IMR-90 (cell line): Measurements from ENCODE around the gene EBP. TPM values are rescaled to one million over a fixed set of nuclear protein-coding genes. Genes with fewer than 3 reads are reported as not detected.

Source experiments
- ATAC-seq: fragments of 200-7000 bp; cut with Tn5 transposase; 2 replicates; pipeline ENCODE4 v1.9.1; 2020; ENCODE audit warnings: low read depth, mild to moderate bottlenecking, moderate library complexity
- BruUV-seq: library from RNA; stranded (reverse); fragments of 400-500 nt; replicated peaks from 2 replicates; lab custom pipeline; 2021; lab: Mats Ljungman, UMichigan
- CTCF ChIA-PET: fragments of 300-600 bp; formaldehyde crosslinking; extraction: SDS; loops from one replicate; lab custom pipeline; 2021; ENCODE audit warnings: antibody characterized with exemption; lab: Yijun Ruan, JAX
- POLR2A ChIA-PET: fragments of 300-600 bp; sonication (Branson Sonifier 250); formaldehyde crosslinking; loops from one replicate; lab custom pipeline; 2022; ENCODE audit warnings: antibody characterized with exemption; ENCODE audit not compliant: unreplicated experiment; lab: Charles Lee
- DNase-seq: peaks from one replicate; pipeline ENCODE4 v3.0.0; 2013
- H2AFZ ChIP-seq: replicated peaks from 2 replicates; pipeline ENCODE3; 2013; ENCODE audit warnings: low read length, mild to moderate bottlenecking; ENCODE audit not compliant: poor library complexity
- H2AK5ac ChIP-seq: 2 replicates; pipeline ENCODE4 v1.6.1; 2013; ENCODE audit warnings: low read depth, low read length, inconsistent platforms
- H2AK9ac ChIP-seq: replicated peaks from 2 replicates; pipeline ENCODE3; 2013; ENCODE audit warnings: mild to moderate bottlenecking, low read depth, low read length, moderate library complexity; ENCODE audit not compliant: poor library complexity
- H2BK120ac ChIP-seq: 2 replicates; pipeline ENCODE4 v1.6.1; 2013; ENCODE audit warnings: low read depth, low read length, inconsistent platforms
- H2BK15ac ChIP-seq: 3 replicates; pipeline ENCODE4 v1.6.1; 2013; ENCODE audit warnings: low read depth, low read length, inconsistent platforms
- H2BK20ac ChIP-seq: 2 replicates; pipeline ENCODE4 v1.6.1; 2013; ENCODE audit warnings: low read depth, mild to moderate bottlenecking, inconsistent platforms, low read length, moderate library complexity
- H2BK5ac ChIP-seq: 2 replicates; pipeline ENCODE4 v1.6.1; 2013; ENCODE audit warnings: mild to moderate bottlenecking, low read depth, low read length, inconsistent platforms; ENCODE audit not compliant: poor library complexity, severe bottlenecking
- H3K14ac ChIP-seq: replicated peaks from 2 replicates; pipeline ENCODE4 v1.6.1; 2013; ENCODE audit warnings: low read depth, low read length, inconsistent platforms
- H3K18ac ChIP-seq: 2 replicates; pipeline ENCODE4 v1.6.1; 2013; ENCODE audit warnings: low read depth, low read length, control low read depth
- H3K23ac ChIP-seq: 2 replicates; pipeline ENCODE4 v1.6.1; 2013; ENCODE audit warnings: low read depth, low read length, inconsistent platforms
- H3K27ac ChIP-seq: 2 replicates; pipeline ENCODE4 v1.5.1; 2013; ENCODE audit warnings: mild to moderate bottlenecking, control low read depth, low read length; ENCODE audit not compliant: insufficient read depth
- H3K27me3 ChIP-seq: 2 replicates; pipeline ENCODE4 v1.6.1; 2013; ENCODE audit warnings: low read length; ENCODE audit not compliant: control insufficient read depth, insufficient read depth
- H3K36me3 ChIP-seq: 2 replicates; pipeline ENCODE4 v1.6.1; 2013; ENCODE audit warnings: low read length, mixed read lengths; ENCODE audit not compliant: control insufficient read depth, insufficient read depth
- H3K4ac ChIP-seq: 2 replicates; pipeline ENCODE4 v1.6.1; 2013; ENCODE audit warnings: low read depth, low read length, inconsistent platforms
- H3K4me1 ChIP-seq: 2 replicates; pipeline ENCODE4 v1.6.1; 2013; ENCODE audit warnings: low read length, mixed read lengths; ENCODE audit not compliant: control insufficient read depth, insufficient read depth
- H3K4me2 ChIP-seq: 2 replicates; pipeline ENCODE4 v1.6.1; 2013; ENCODE audit warnings: low read depth, mild to moderate bottlenecking, control low read depth, low read length, moderate library complexity
- H3K4me3 ChIP-seq: 2 replicates; pipeline ENCODE4 v1.5.1; 2013; ENCODE audit warnings: low read depth, mild to moderate bottlenecking, control low read depth, low read length, moderate library complexity; ENCODE audit not compliant: insufficient read depth
- H3K56ac ChIP-seq: 2 replicates; pipeline ENCODE4 v1.6.1; 2013; ENCODE audit warnings: low read length, inconsistent platforms; ENCODE audit not compliant: insufficient read depth; ENCODE audit errors: extremely low read depth
- H3K79me1 ChIP-seq, 2 experiments: 2 replicates each; pipeline ENCODE4 v1.6.1; 2013; ENCODE audit warnings: low read length in 2 of 2, inconsistent platforms in 1 of 2, low read depth in 1 of 2
- H3K9ac ChIP-seq: 2 replicates; pipeline ENCODE4 v1.6.1; 2013; ENCODE audit warnings: low read depth, low read length, control low read depth
- H3K9me1 ChIP-seq: 2 replicates; pipeline ENCODE4 v1.6.1; 2013; ENCODE audit warnings: low read length, inconsistent platforms; ENCODE audit not compliant: insufficient read depth
- H3K9me3 ChIP-seq: 2 replicates; pipeline ENCODE4 v1.6.1; 2013; ENCODE audit warnings: low read length; ENCODE audit not compliant: control insufficient read depth, insufficient read depth
- H4K20me1 ChIP-seq: 2 replicates; pipeline ENCODE4 v1.6.1; 2013; ENCODE audit warnings: low read length, inconsistent platforms; ENCODE audit not compliant: insufficient read depth
- H4K5ac ChIP-seq: 2 replicates; pipeline ENCODE4 v1.6.1; 2013; ENCODE audit warnings: mild to moderate bottlenecking, low read depth, low read length, control low read depth
- H4K8ac ChIP-seq, 2 experiments: 2 replicates each; pipeline ENCODE4 v1.6.1; 2013; ENCODE audit warnings: low read depth in 2 of 2, low read length in 2 of 2, control low read depth in 1 of 2, inconsistent platforms in 1 of 2
- H4K91ac ChIP-seq: 2 replicates; pipeline ENCODE4 v1.6.1; 2013; ENCODE audit warnings: low read depth, low read length, inconsistent platforms; ENCODE audit not compliant: insufficient read depth
- BHLHE40 ChIP-seq: fragments of 150-350 bp; IDR thresholded peaks from 2 replicates; pipeline ENCODE4 v1.6.1; 2016; ENCODE audit warnings: mild to moderate bottlenecking, low read depth, low read length
- CHD1 ChIP-seq: IDR thresholded peaks from 2 replicates; pipeline ENCODE4 v1.6.1; 2012; ENCODE audit warnings: low read depth, low read length, improper control_type of control experiment
- MAZ ChIP-seq: IDR thresholded peaks from 2 replicates; pipeline ENCODE4 v1.6.1; 2012; ENCODE audit warnings: low read depth, mild to moderate bottlenecking, low read length, improper control_type of control experiment, moderate library complexity, borderline replicate concordance
- WGBS, 2 experiments: methylation state at CpG; one replicate each; pipeline versions ENCODE4 v1.1.5 to v1.1.7; 2013; ENCODE audit warnings: missing lambda C conversion rate in 2 of 2; ENCODE audit not compliant: insufficient read length in 1 of 2; ENCODE audit errors: extremely low coverage in 2 of 2; 5-methylcytosine and 5-hydroxymethylcytosine counted together
- dilution Hi-C: fragments of 300-500 bp; cut with HindIII; formaldehyde crosslinking; loops from one replicate; pipeline ENCODE4 v1.14.3; 2018; ENCODE audit warnings: low sequenced_read_pairs; ENCODE audit not compliant: unreplicated experiment
- in situ Hi-C: fragments of 300-500 bp; cut with MboI; formaldehyde crosslinking; loops from 3 replicates; pipeline ENCODE4 v1.14.3; 2019; ENCODE audit warnings: low sequenced_read_pairs, inconsistent platforms, mixed read lengths
- intact Hi-C: fragments of 100-400 bp; cut with micrococcal nuclease; formaldehyde crosslinking; loops from 2 replicates; pipeline ENCODE4 v1.10.0; 2022
- polyA plus RNA-seq, 3 experiments: library from polyadenylated mRNA; depleted of rRNA; stranded (reverse); fragments of >200 nt; gene quantifications; 2 replicates each; pipeline ENCODE4 v1.2.3, GENCODE V29; 2012; ENCODE audit warnings: low replicate concordance in 1 of 3
- total RNA-seq: library from RNA; depleted of rRNA; stranded (reverse); fragments of >200 nt; gene quantifications from 2 replicates; pipeline ENCODE4 v1.2.3, GENCODE V29; 2012
- TF ChIP-seq, protein P1 (sequence below): conservative IDR thresholded peaks from 2 replicates; pipeline ENCODE4 v1.5.1; 2012; ENCODE audit warnings: mild to moderate bottlenecking, low read depth, low read length, improper control_type of control experiment

EBP gene
- total and polyA plus RNA-seq, 2 of the 4 experiments (the other 2 are of a cell fraction), result 39.4 to 78.9 TPM

DNA sequence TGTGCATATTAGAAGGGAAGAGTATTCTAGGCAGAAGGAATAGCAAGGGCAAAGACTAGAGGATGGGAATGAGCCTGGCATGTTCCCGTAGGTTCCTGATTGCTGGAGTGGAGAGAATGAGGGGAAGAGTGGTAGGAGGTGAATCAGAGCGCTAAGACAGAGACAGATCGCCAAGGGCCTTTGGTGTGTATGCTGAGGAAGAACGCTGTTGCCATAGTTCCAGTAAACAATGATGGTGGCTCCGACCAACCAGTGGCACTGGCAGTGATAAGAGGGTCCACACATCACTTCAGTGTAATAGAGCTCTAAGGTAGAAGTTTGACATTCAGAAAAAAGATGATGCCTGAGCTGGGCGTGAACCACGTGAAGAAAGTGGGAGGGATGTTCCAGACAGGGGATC is 18.9 kb downstream of the EBP start:
- no TSS peak for BruUV-seq
- H2AK9ac ChIP-seq, result peak overlapping the region; percentile 83
- in situ Hi-C loops, result no loop called here
- H2BK20ac ChIP-seq, result no peak overlapping the region
- no peak overlapping the region; a peak in 1 of 4 replicates for H4K8ac ChIP-seq
- no peak for DNase-seq
- no peak overlapping the region for H4K5ac ChIP-seq
- dilution Hi-C loops, result no loop called here
- H2BK5ac ChIP-seq, result no peak overlapping the region
- no peak overlapping the region for H3K56ac ChIP-seq
- H2AK5ac ChIP-seq, result no peak overlapping the region; the same call in 1 of the 2 replicates
- 81% methylated on average over 3 of the region's 7 CpGs; no CpG with 5 or more reads in 1 of the 2 experiments for WGBS, 2 experiments
- H4K20me1 ChIP-seq, result peaks cover 9% of the 10 kb centered on the region; the same call in 1 of the 2 replicates
- peaks cover 5% of the 10 kb centered on the region; the same call in 1 of the 2 replicates for H3K9me1 ChIP-seq
- H3K4me1 ChIP-seq, result no peaks in the 10 kb centered on the region
- ChIA-PET POLR2A (no interaction called here), CTCF (no interaction called here)
- intact Hi-C loops, result no loop called here
- H3K9ac ChIP-seq, result no peak overlapping the region
- peak overlapping the region; percentile 89; the same call in 1 of the 2 replicates for H3K4me3 ChIP-seq
- H3K36me3 ChIP-seq, result peaks cover 6% of the 10 kb centered on the region
- H3K27ac ChIP-seq, result no peak overlapping the region
- H3K18ac ChIP-seq, result no peak overlapping the region
- peaks cover 7 to 14% of the 10 kb centered on the region in 2 experiments for H3K79me1 ChIP-seq
- H3K4ac ChIP-seq, result no peak overlapping the region
- H2BK15ac ChIP-seq, result no peak overlapping the region
- peak overlapping the region; percentile 59; the same call in 1 of the 2 replicates for H3K14ac ChIP-seq
- no peak for TF ChIP-seq MAZ
- TF ChIP-seq CHD1, result no peak
- TF ChIP-seq BHLHE40, result no peak
- TF ChIP-seq, protein P1, sequence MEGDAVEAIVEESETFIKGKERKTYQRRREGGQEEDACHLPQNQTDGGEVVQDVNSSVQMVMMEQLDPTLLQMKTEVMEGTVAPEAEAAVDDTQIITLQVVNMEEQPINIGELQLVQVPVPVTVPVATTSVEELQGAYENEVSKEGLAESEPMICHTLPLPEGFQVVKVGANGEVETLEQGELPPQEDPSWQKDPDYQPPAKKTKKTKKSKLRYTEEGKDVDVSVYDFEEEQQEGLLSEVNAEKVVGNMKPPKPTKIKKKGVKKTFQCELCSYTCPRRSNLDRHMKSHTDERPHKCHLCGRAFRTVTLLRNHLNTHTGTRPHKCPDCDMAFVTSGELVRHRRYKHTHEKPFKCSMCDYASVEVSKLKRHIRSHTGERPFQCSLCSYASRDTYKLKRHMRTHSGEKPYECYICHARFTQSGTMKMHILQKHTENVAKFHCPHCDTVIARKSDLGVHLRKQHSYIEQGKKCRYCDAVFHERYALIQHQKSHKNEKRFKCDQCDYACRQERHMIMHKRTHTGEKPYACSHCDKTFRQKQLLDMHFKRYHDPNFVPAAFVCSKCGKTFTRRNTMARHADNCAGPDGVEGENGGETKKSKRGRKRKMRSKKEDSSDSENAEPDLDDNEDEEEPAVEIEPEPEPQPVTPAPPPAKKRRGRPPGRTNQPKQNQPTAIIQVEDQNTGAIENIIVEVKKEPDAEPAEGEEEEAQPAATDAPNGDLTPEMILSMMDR, result no peak
- no peak overlapping the region for H4K91ac ChIP-seq
- H3K4me2 ChIP-seq, result peak overlapping the region; percentile 63
- H3K27me3 ChIP-seq, result no peaks in the 10 kb centered on the region
- H2BK120ac ChIP-seq, result no peak overlapping the region
- H3K9me3 ChIP-seq, result no peaks in the 10 kb centered on the region
- H2AFZ ChIP-seq, result no peak overlapping the region
- no peak overlapping the region; the same call in 1 of the 2 replicates for H3K23ac ChIP-seq
- no peak for ATAC-seq
